Gastrocnemius medialis (tissue), 4 donors: ENCODE measurements around the gene ELF2.

Experiments
- POLR2A ChIP-seq, 2 donors: fragments of 450-650 bp; IDR thresholded peaks; one replicate each; pipeline ENCODE4 v1.6.1; 2017; ENCODE audit warnings: antibody characterized with exemption in 2 of 2, mild to moderate bottlenecking in 2 of 2, moderate library complexity in 2 of 2
- TF ChIP-seq, protein P1 (sequence below), 5 experiments: fragments of 450-650 bp in 3 of 5; fragments of 200-600 bp in 2 of 5; sonication (generic) in 2 of 5; IDR thresholded peaks in 4 of 5; conservative IDR thresholded peaks in 1 of 5; 1 replicate in 4 of 5; 2 replicates in 1 of 5; pipeline ENCODE4 v1.5.1; 2016 to 2019; ENCODE audit warnings: antibody characterized with exemption in 5 of 5, mild to moderate bottlenecking in 3 of 5, moderate library complexity in 3 of 5

- TF ChIP-seq, protein P1, sequence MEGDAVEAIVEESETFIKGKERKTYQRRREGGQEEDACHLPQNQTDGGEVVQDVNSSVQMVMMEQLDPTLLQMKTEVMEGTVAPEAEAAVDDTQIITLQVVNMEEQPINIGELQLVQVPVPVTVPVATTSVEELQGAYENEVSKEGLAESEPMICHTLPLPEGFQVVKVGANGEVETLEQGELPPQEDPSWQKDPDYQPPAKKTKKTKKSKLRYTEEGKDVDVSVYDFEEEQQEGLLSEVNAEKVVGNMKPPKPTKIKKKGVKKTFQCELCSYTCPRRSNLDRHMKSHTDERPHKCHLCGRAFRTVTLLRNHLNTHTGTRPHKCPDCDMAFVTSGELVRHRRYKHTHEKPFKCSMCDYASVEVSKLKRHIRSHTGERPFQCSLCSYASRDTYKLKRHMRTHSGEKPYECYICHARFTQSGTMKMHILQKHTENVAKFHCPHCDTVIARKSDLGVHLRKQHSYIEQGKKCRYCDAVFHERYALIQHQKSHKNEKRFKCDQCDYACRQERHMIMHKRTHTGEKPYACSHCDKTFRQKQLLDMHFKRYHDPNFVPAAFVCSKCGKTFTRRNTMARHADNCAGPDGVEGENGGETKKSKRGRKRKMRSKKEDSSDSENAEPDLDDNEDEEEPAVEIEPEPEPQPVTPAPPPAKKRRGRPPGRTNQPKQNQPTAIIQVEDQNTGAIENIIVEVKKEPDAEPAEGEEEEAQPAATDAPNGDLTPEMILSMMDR (IDR thresholded peaks at IDR 0.05 in 4 of 5, conservative IDR thresholded peaks at IDR 0.05 in 1 of 5), result no peak
- TF ChIP-seq POLR2A (IDR thresholded peaks at IDR 0.05), result no peak
Observed at GRCh38 chr4:139189972-139190371, 13.0 kb upstream of the ELF2 start.
